SK-N-SH (cell line): ENCODE results near the gene GPR157. TPM values are rescaled to one million over a fixed set of nuclear protein-coding genes. Genes with fewer than 3 reads are reported as not detected.

Source experiments
- CTCF ChIA-PET: fragments of 300-600, 350-600 bp; formaldehyde crosslinking; extraction: SDS; loops from one replicate; lab custom pipeline; 2021; lab: Yijun Ruan, JAX
- POLR2A ChIA-PET: fragments of 350-600 bp; sonication (Branson Sonifier 250); formaldehyde crosslinking; extraction: SDS; loops from one replicate; lab custom pipeline; 2020; ENCODE audit warnings: antibody characterized with exemption, inconsistent platforms; lab: Yijun Ruan, JAX
- DNase-seq: peaks from one replicate; pipeline ENCODE4 v3.0.0; 2012
- H2AFZ ChIP-seq: fragments of 200-600 bp; sonication (generic); 2 replicates; pipeline ENCODE4 v1.8.1; 2016; ENCODE audit warnings: antibody characterized with exemption, mild to moderate bottlenecking, low read depth
- H3F3A ChIP-seq: fragments of 200-600 bp; sonication (generic); replicated peaks from 2 replicates; pipeline ENCODE3; 2016; ENCODE audit warnings: antibody characterized with exemption, mild to moderate bottlenecking; ENCODE audit not compliant: insufficient read depth
- H3K27ac ChIP-seq, 2 experiments: fragments of 200-500 bp in 1 of 2; fragments of 200-600 bp in 1 of 2; sonication (Bioruptor generic) in 1 of 2; sonication (generic), shearing (Covaris generic) in 1 of 2; 2 replicates each; pipeline versions ENCODE4 v1.5.1 to v1.6.1; 2014 to 2016; ENCODE audit warnings: low read depth in 2 of 2, inconsistent platforms in 1 of 2, low read length in 1 of 2, mild to moderate bottlenecking in 1 of 2, mixed read lengths in 1 of 2
- H3K27me3 ChIP-seq: fragments of 200-600 bp; sonication (generic), shearing (Covaris generic); 2 replicates; pipeline ENCODE4 v1.6.1; 2016; ENCODE audit warnings: mixed run types; ENCODE audit not compliant: insufficient read depth
- H3K36me3 ChIP-seq, 2 experiments: fragments of 200-500 bp in 1 of 2; fragments of 200-600 bp in 1 of 2; sonication (Bioruptor generic) in 1 of 2; sonication (generic) in 1 of 2; replicated peaks in 1 of 2; 2 replicates each; pipeline versions ENCODE3 to v1.5.1; 2014 to 2016; ENCODE audit warnings: low read length in 1 of 2, mild to moderate bottlenecking in 1 of 2; ENCODE audit not compliant: insufficient read depth in 2 of 2, control insufficient read depth in 1 of 2
- H3K4me1 ChIP-seq, 2 experiments: fragments of 200-500 bp in 1 of 2; fragments of 200-600 bp in 1 of 2; sonication (Bioruptor generic) in 1 of 2; sonication (generic), shearing (Covaris generic) in 1 of 2; 2 replicates each; pipeline versions ENCODE4 v1.5.1 to v1.6.1; 2014 to 2016; ENCODE audit warnings: low read depth in 1 of 2, low read length in 1 of 2, mixed run types in 1 of 2; ENCODE audit not compliant: insufficient read depth in 2 of 2, control insufficient read depth in 1 of 2
- H3K4me2 ChIP-seq: fragments of 200-600 bp; sonication (generic), shearing (Covaris generic); 2 replicates; pipeline ENCODE4 v1.6.1; 2017; ENCODE audit warnings: mixed run types
- H3K4me3 ChIP-seq, 2 experiments: fragments of 200-500 bp in 1 of 2; fragments of 200-600 bp in 1 of 2; sonication (Bioruptor generic) in 1 of 2; sonication (generic), shearing (Covaris generic) in 1 of 2; 2 replicates each; pipeline versions ENCODE4 v1.5.1 to v1.8.1; 2014 to 2016; ENCODE audit warnings: low read depth in 2 of 2, inconsistent platforms in 1 of 2, low read length in 1 of 2, mild to moderate bottlenecking in 1 of 2, mixed read lengths in 1 of 2, moderate library complexity in 1 of 2
- H3K79me2 ChIP-seq: fragments of 200-600 bp; sonication (generic); 2 replicates; pipeline ENCODE4 v1.8.1; 2017; ENCODE audit warnings: mild to moderate bottlenecking; ENCODE audit not compliant: insufficient read depth
- H3K9ac ChIP-seq: fragments of 200-600 bp; sonication (generic); 2 replicates; pipeline ENCODE4 v1.6.1; 2017; ENCODE audit warnings: mixed run types
- H3K9me2 ChIP-seq: fragments of 200-600 bp; sonication (generic); 2 replicates; pipeline ENCODE4 v1.6.1; 2017; ENCODE audit warnings: mixed run types
- H3K9me3 ChIP-seq: fragments of 200-600 bp; sonication (generic); 2 replicates; pipeline ENCODE4 v1.6.1; 2017; ENCODE audit warnings: mixed run types, mild to moderate bottlenecking, moderate library complexity
- H4K20me1 ChIP-seq: fragments of 200-600 bp; sonication (generic); 2 replicates; pipeline ENCODE4 v1.6.1; 2017; ENCODE audit warnings: mild to moderate bottlenecking, mixed run types; ENCODE audit not compliant: insufficient read depth
- CHD2 ChIP-seq: fragments of 150-350 bp; IDR thresholded peaks from 2 replicates; pipeline ENCODE4 v1.6.1; 2018; ENCODE audit warnings: low read length; ENCODE audit not compliant: partially characterized antibody
- CTCF ChIP-seq: fragments of 200-600 bp; sonication (generic); IDR thresholded peaks from 2 replicates; pipeline ENCODE4 v1.6.1; 2017; ENCODE audit warnings: antibody characterized with exemption, mild to moderate bottlenecking, moderate library complexity
- FOSL2 ChIP-seq: IDR thresholded peaks from 2 replicates; pipeline ENCODE4 v1.4.0; 2012; ENCODE audit warnings: low read depth, mild to moderate bottlenecking, moderate library complexity, borderline replicate concordance
- FOXM1 ChIP-seq: IDR thresholded peaks from 2 replicates; pipeline ENCODE4 v1.4.0; 2012; ENCODE audit warnings: low read depth, mild to moderate bottlenecking
- MXI1 ChIP-seq: IDR thresholded peaks from 2 replicates; pipeline ENCODE4 v1.6.1; 2012; ENCODE audit warnings: mild to moderate bottlenecking, low read depth, low read length, improper control_type of control experiment
- NRF1 ChIP-seq: IDR thresholded peaks from 2 replicates; pipeline ENCODE4 v1.6.1; 2012; ENCODE audit warnings: low read depth, mild to moderate bottlenecking, low read length
- RFX5 ChIP-seq: IDR thresholded peaks from 2 replicates; pipeline ENCODE4 v1.6.1; 2012; ENCODE audit warnings: mild to moderate bottlenecking, improper control_type of control experiment, low read length
- YY1 ChIP-seq: IDR thresholded peaks from 2 replicates; pipeline ENCODE4 v1.4.0; 2012; ENCODE audit warnings: low read depth, mild to moderate bottlenecking
- ZBTB33 ChIP-seq: IDR thresholded peaks from 2 replicates; pipeline ENCODE4 v1.4.0; 2012; ENCODE audit warnings: low read depth, borderline replicate concordance
- WGBS: methylation state at CpG from one replicate; pipeline ENCODE4 v1.1.6; 2017; ENCODE audit warnings: low lambda C conversion rate; 5-methylcytosine and 5-hydroxymethylcytosine counted together
- polyA plus RNA-seq, 3 experiments: library from polyadenylated mRNA; depleted of rRNA; stranded (reverse); fragments of >200 nt; gene quantifications; 2 replicates each; pipeline ENCODE4 v1.2.3, GENCODE V29; 2012
- TF ChIP-seq, protein P1 (sequence below): IDR thresholded peaks from 2 replicates; pipeline ENCODE4 v1.4.0; 2012; ENCODE audit warnings: low read depth
- TF ChIP-seq, protein P2 (sequence below): IDR thresholded peaks from 2 replicates; pipeline ENCODE4 v1.4.0; 2012; ENCODE audit warnings: low read depth, borderline replicate concordance

GPR157 gene, protein sequence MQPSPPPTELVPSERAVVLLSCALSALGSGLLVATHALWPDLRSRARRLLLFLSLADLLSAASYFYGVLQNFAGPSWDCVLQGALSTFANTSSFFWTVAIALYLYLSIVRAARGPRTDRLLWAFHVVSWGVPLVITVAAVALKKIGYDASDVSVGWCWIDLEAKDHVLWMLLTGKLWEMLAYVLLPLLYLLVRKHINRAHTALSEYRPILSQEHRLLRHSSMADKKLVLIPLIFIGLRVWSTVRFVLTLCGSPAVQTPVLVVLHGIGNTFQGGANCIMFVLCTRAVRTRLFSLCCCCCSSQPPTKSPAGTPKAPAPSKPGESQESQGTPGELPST
- 1.8 and 2.1 TPM in 2 replicates for polyA plus RNA-seq (2012; rRNA removed)
- polyA plus RNA-seq (2012; cell fraction: cytosol; rRNA removed), result 1.1 and 1.4 TPM in 2 replicates
- polyA plus RNA-seq (2012; cell fraction: nucleus; rRNA removed), result 4.3 and 5.7 TPM in 2 replicates

DNA sequence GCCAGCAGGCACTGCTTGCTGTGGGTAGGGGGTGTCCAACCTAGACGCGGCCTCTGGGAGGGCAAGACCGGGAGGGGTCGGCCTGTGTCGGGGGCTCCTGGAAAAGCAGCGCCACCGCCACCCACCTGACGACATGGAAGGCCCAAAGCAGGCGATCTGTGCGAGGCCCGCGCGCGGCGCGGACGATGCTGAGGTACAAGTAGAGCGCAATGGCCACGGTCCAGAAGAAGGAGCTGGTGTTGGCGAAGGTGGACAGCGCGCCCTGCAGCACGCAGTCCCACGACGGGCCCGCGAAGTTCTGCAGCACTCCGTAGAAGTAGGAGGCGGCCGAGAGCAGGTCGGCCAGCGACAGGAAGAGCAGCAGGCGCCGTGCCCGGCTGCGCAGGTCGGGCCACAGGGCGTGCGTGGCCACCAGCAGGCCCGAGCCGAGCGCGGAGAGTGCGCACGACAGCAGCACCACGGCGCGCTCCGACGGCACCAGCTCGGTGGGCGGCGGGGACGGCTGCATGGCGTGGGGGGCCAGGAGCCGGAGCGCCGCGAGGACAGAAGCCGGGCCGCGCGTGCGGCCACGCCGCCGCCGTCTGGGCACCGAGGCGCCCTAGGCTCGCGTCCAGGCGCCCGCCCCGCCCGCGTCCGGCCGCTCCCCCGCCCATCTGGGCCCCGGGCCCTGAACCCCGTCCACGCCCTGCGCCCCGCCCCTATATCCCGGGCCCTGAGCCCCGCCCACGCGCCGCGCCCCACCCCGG lies at the start of gene GPR157:
GPR157 (minus strand) TSS at position 583 of the 746 bp plus-strand sequence; CDS start at position 508, 75 bp downstream.
- ChIA-PET POLR2A (no interaction called here), CTCF (interaction anchor here (0.7 to 6.0 kb wide), 7 partner anchors 18 to 362 kb away, joined by 3 to 36 read pairs (median 3); partner anchors contain the start of gene H6PD)
- no peaks in the 10 kb centered on the region for H3K9me3 ChIP-seq
- H3K27ac ChIP-seq, result peak within 1 kb of the TSS in 1 of 2 experiments; percentile 5; a peak in 1 of 4 replicates
- peak within 1 kb of the TSS; percentile 55; the same call in 1 of the 2 replicates for H3K9ac ChIP-seq
- H3K79me2 ChIP-seq, result peaks cover 16% of the 10 kb centered on the region; the same call in 1 of the 2 replicates
- H3K4me2 ChIP-seq, result peak within 1 kb of the TSS; percentile 87
- peaks cover 15% of the 10 kb centered on the region for H3F3A ChIP-seq
- no peak for TF ChIP-seq FOXM1
- no peak for TF ChIP-seq CTCF
- TF ChIP-seq, protein P1, sequence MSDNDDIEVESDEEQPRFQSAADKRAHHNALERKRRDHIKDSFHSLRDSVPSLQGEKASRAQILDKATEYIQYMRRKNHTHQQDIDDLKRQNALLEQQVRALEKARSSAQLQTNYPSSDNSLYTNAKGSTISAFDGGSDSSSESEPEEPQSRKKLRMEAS, result peak; percentile 20; the same call in 1 of the 2 replicates
- peak; percentile 42; the same call in 1 of the 2 replicates for TF ChIP-seq MXI1
- TF ChIP-seq YY1, result no peak
- TF ChIP-seq, protein P2, sequence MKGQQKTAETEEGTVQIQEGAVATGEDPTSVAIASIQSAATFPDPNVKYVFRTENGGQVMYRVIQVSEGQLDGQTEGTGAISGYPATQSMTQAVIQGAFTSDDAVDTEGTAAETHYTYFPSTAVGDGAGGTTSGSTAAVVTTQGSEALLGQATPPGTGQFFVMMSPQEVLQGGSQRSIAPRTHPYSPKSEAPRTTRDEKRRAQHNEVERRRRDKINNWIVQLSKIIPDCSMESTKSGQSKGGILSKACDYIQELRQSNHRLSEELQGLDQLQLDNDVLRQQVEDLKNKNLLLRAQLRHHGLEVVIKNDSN, result no peak
- TF ChIP-seq RFX5, result no peak
- no peak for TF ChIP-seq FOSL2
- TF ChIP-seq CHD2, result no peak
- TF ChIP-seq ZBTB33, result no peak
- TF ChIP-seq NRF1, result peak; percentile 43; the same call in 1 of the 2 replicates
- no peaks in the 10 kb centered on the region for H3K27me3 ChIP-seq
- no peaks in the 10 kb centered on the region for H3K36me3 ChIP-seq
- H3K4me1 ChIP-seq, result peaks cover 0 to 16% of the 10 kb centered on the region in 2 experiments; a peak in 1 of 4 replicates
- H3K4me3 ChIP-seq, result peak within 1 kb of the TSS; percentile 57 to 59
- WGBS, result 8% methylated on average over 14 of the region's 92 CpGs
- H2AFZ ChIP-seq, result peak within 1 kb of the TSS; percentile 84
- H4K20me1 ChIP-seq, result no peaks in the 10 kb centered on the region
- no peaks in the 10 kb centered on the region for H3K9me2 ChIP-seq
- DNase-seq, result no peak
